A549 (cell line): ENCODE data around the gene GAK.

ENCODE experiments used
- BHLHE40 ChIP-seq: IDR thresholded peaks from 2 replicates; pipeline ENCODE4 v1.6.1; 2012; ENCODE audit warnings: low read depth, low read length, inconsistent platforms
- CEBPB ChIP-seq, 2 experiments: fragments of >200 bp in 1 of 2; sonication (Bioruptor Twin) in 1 of 2; formaldehyde crosslinking in 1 of 2; IDR thresholded peaks; 2 replicates each; pipeline ENCODE4 v1.6.1; 2012 to 2016
- CHD2 ChIP-seq: fragments of 150-350 bp; IDR thresholded peaks from 2 replicates; pipeline ENCODE4 v1.6.1; 2014; ENCODE audit warnings: low read length; ENCODE audit not compliant: partially characterized antibody
- CTCF ChIP-seq: fragments of >200 bp; sonication (Bioruptor Twin); formaldehyde crosslinking; IDR thresholded peaks from 3 replicates; pipeline ENCODE4 v1.5.1; 2016
- ESRRA ChIP-seq: fragments of 150-350 bp; IDR thresholded peaks from 2 replicates; pipeline ENCODE4 v1.6.1; 2014; ENCODE audit warnings: mild to moderate bottlenecking, low read length, borderline replicate concordance
- NFE2L2 ChIP-seq: fragments of 150-350 bp; conservative IDR thresholded peaks from 2 replicates; pipeline ENCODE4 v1.6.1; 2014; ENCODE audit warnings: low read length
- RAD21 ChIP-seq, 2 experiments: fragments of >200 bp in 1 of 2; sonication (Bioruptor Twin) in 1 of 2; formaldehyde crosslinking in 1 of 2; IDR thresholded peaks in 1 of 2; conservative IDR thresholded peaks in 1 of 2; 2 replicates in 1 of 2; 3 replicates in 1 of 2; pipeline ENCODE4 v1.6.1; 2012 to 2018; ENCODE audit warnings: inconsistent platforms in 1 of 2
- REST ChIP-seq: fragments of 200-600 bp; sonication (generic); IDR thresholded peaks from 2 replicates; pipeline ENCODE4 v1.6.1; 2016; ENCODE audit warnings: antibody characterized with exemption, mild to moderate bottlenecking, moderate library complexity
- TP53 ChIP-seq: fragments of 250-450 bp; sonication (Bioruptor Pico); IDR thresholded peaks from 2 replicates; pipeline ENCODE4 v1.5.0; 2021; ENCODE audit warnings: mild to moderate bottlenecking, moderate library complexity
- ZFP36 ChIP-seq: fragments of 450-650 bp; IDR thresholded peaks from 2 replicates; pipeline ENCODE4 v1.6.1; 2014; ENCODE audit warnings: borderline replicate concordance; ENCODE audit not compliant: partially characterized antibody

GRCh38 chr4:869776-870175 is 62.3 kb downstream of the GAK start:
- no peak for TF ChIP-seq ESRRA
- TF ChIP-seq RAD21 (conservative IDR thresholded peaks at IDR 0.05 in 1 of 2, IDR thresholded peaks at IDR 0.05 in 1 of 2): no peak
- no peak for TF ChIP-seq CHD2
- TF ChIP-seq TP53 (CRISPR knock-in tag): no peak
- no peak for TF ChIP-seq CTCF
- no peak for TF ChIP-seq REST
- no peak for TF ChIP-seq BHLHE40
- TF ChIP-seq CEBPB (IDR thresholded peaks at IDR 0.05): no peak
- no peak for TF ChIP-seq NFE2L2
- TF ChIP-seq ZFP36: no peak
